IPS DF 6.9 (cell line): ENCODE data around the gene STXBP3.

Experiments used
- DNase-seq: peaks from one replicate; pipeline ENCODE4 v3.0.0-alpha.2; 2013; ENCODE audit warnings: low read depth, low spot score
- H3K27ac ChIP-seq: one replicate; pipeline ENCODE4 v1.5.1; 2013; ENCODE audit warnings: low read length, control low read depth
- H3K27me3 ChIP-seq: 2 replicates; pipeline ENCODE4 v1.6.1; 2013; ENCODE audit warnings: mild to moderate bottlenecking, low read length; ENCODE audit not compliant: control insufficient read depth, insufficient read depth
- H3K36me3 ChIP-seq: 2 replicates; pipeline ENCODE4 v1.6.1; 2013; ENCODE audit warnings: low read length; ENCODE audit not compliant: control insufficient read depth, insufficient read depth
- H3K4me1 ChIP-seq: 2 replicates; pipeline ENCODE4 v1.6.1; 2013; ENCODE audit warnings: low read length; ENCODE audit not compliant: control insufficient read depth, insufficient read depth
- H3K4me3 ChIP-seq: 2 replicates; pipeline ENCODE4 v1.5.1; 2013; ENCODE audit warnings: mild to moderate bottlenecking, low read length
- H3K9me3 ChIP-seq: 2 replicates; pipeline ENCODE4 v1.6.1; 2013; ENCODE audit warnings: low read length, inconsistent platforms; ENCODE audit not compliant: control insufficient read depth, insufficient read depth
- WGBS: extraction: QIAGEN DNeasy Blood & Tissue Kit; methylation state at CpG from one replicate; pipeline ENCODE4 v1.1.7; 2013; ENCODE audit warnings: mixed read lengths, missing lambda C conversion rate; ENCODE audit not compliant: insufficient read length, insufficient coverage; 5-methylcytosine and 5-hydroxymethylcytosine counted together

Gene STXBP3

DNA sequence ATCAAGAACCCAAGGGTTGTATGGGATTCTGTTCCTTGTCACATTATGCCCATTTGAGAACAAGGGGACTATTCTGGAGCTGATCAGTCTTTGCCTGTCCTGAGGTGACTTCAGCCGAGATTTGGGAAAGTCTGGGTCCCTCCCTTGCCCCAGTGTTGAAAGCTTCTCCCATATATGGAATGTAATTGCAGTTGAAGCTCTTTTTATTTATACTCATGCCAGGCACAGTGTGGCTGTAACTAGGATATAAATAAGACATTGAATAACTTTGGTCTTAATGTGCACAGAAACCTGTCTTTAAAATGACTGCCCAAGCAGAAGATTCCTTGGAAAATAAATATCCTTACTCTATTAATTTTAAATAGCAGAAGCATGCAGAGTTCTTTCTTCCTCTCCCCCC, 95.2 kb downstream of the STXBP3 start:
- no peaks in the 10 kb centered on the region for H3K9me3 ChIP-seq
- H3K4me3 ChIP-seq, result no peak overlapping the region
- no peaks in the 10 kb centered on the region for H3K27me3 ChIP-seq
- no CpG with 5 or more reads among the region's 1 CpG for WGBS
- no peak overlapping the region for H3K27ac ChIP-seq
- DNase-seq, result no peak
- H3K4me1 ChIP-seq, result peaks cover 2% of the 10 kb centered on the region; the same call in 1 of the 2 replicates
- no peaks in the 10 kb centered on the region for H3K36me3 ChIP-seq

DNA sequence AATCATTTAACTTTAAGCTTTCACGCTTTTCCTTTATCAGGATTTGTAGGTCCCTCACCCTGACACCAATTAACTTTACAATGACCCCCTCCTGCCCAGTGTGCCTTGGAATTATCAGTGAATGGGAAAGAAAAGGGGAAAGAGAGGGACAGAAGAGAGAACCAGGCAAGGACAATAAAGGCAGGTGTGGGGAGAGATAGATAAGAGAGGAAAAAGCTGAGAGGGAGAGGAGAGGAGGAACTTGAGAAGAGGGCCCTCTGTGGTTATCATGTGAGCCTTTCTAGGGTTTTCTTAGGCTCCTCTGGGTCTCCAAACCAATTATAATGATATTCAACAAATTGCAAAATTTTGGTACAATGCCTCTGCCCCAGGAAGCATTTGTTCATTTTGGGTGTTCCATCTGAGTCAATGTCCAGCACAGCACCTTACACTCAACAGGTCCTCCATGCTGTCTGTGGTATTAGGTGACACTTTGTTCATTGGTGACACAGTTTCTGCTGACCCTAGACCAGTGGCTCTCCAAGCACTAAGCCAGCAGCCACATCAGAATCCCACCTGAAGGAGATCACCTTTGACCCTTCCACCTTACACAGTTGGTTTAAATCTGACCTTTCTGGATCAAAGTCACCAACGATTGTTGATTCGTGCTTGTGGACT, 96.2 kb downstream of the STXBP3 start:
- Histone ChIP-seq H3K27me3 (no peaks in the 10 kb centered on the region), H3K9me3 (no peaks in the 10 kb centered on the region), H3K4me3 (no peak overlapping the region)

DNA sequence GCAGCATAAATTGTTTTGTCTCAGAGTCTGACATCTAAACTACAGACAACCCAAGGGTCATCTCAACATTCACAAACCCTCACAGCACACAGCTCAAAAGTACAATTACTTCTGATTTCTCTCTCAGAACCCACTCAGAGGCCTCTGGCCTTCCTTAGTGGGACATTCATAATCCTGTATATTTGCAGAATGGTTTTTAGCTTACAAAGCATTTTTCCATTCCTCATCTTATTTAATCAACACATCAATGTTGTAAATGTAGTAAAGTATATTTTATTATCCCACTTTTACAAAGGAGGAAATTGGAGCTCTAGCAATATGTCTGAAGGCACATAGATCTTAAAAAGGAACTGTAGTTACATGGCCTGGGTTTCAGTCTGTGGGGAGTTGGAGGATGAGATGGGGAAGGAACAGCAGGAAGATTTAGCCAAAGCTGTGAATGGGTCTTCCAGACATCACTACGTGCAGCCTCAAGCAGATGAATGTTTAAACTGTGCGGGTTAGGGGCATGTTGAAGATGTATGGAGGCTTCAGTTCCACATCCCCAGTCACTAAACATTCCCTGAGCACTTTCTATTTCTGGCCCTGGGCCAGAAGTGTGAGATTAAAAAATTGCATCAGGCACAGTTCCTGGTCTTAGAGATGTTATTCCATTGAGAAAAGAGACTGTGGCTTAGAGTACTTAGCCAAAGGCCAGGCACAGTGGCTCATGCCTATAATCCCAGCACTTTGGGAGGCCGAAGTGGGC, 97.1 kb downstream of the STXBP3 start:
- DNase-seq, result no peak

More for the DNA sequence above, 96.2 kb downstream of the STXBP3 start:
- Histone ChIP-seq H3K27ac (no peak overlapping the region), H3K4me1 (peaks cover 2% of the 10 kb centered on the region; the same call in 1 of the 2 replicates), H3K36me3 (no peaks in the 10 kb centered on the region)
- no peak for DNase-seq
- WGBS, result no CpG with 5 or more reads among the region's 3 CpGs

GRCh38 chr1:108845446-108845845, 99.0 kb downstream of the STXBP3 start:
- H3K9me3 ChIP-seq, result no peaks in the 10 kb centered on the region
- H3K27me3 ChIP-seq, result no peaks in the 10 kb centered on the region
- no CpG with 5 or more reads among the region's 4 CpGs for WGBS
- H3K27ac ChIP-seq, result no peak overlapping the region
- H3K4me1 ChIP-seq, result peaks cover 2% of the 10 kb centered on the region; the same call in 1 of the 2 replicates
- no peak for DNase-seq
- no peak overlapping the region for H3K4me3 ChIP-seq
- no peaks in the 10 kb centered on the region for H3K36me3 ChIP-seq

More for the DNA sequence above, 97.1 kb downstream of the STXBP3 start:
- peaks cover 2% of the 10 kb centered on the region; the same call in 1 of the 2 replicates for H3K4me1 ChIP-seq
- H3K4me3 ChIP-seq, result no peak overlapping the region
- H3K27ac ChIP-seq, result no peak overlapping the region
- H3K9me3 ChIP-seq, result no peaks in the 10 kb centered on the region
- no CpG with 5 or more reads among the region's 3 CpGs for WGBS
- no peaks in the 10 kb centered on the region for H3K27me3 ChIP-seq
- no peaks in the 10 kb centered on the region for H3K36me3 ChIP-seq

DNA sequence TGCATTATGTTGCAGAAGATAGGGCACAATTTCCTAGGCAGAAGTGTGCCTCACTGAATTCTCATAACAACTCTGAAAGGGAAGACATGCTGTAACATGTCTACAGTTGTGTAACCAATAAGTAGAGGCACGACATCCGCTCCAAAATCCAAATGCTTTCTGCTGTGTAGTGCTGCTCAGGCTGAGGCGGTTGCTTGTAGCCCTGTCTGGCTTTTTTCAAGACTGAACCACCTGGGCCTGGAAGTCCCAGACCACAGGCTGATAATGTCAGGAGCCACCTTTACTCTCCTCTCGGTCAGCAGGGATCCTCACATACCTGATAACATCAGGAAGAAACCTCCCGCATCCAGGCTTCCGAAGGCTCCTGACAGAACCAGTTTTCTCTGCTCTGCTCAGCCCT, 99.5 kb downstream of the STXBP3 start:
- WGBS, result no CpG with 5 or more reads among the region's 6 CpGs
- DNase-seq, result no peak
- H3K4me3 ChIP-seq, result no peak overlapping the region

GRCh38 chr1:108847494-108847893, 101.0 kb downstream of the STXBP3 start:
- no peaks in the 10 kb centered on the region for H3K36me3 ChIP-seq
- no peaks in the 10 kb centered on the region for H3K27me3 ChIP-seq
- H3K27ac ChIP-seq, result no peak overlapping the region
- no peaks in the 10 kb centered on the region for H3K9me3 ChIP-seq
- DNase-seq, result no peak
- H3K4me1 ChIP-seq, result peaks cover 2% of the 10 kb centered on the region; the same call in 1 of the 2 replicates
- H3K4me3 ChIP-seq, result no peak overlapping the region
- WGBS, result no CpG with 5 or more reads among the region's 1 CpG

More for the DNA sequence above, 99.5 kb downstream of the STXBP3 start:
- Histone ChIP-seq H3K36me3 (no peaks in the 10 kb centered on the region), H3K27me3 (no peaks in the 10 kb centered on the region), H3K27ac (no peak overlapping the region), H3K4me1 (peaks cover 2% of the 10 kb centered on the region; the same call in 1 of the 2 replicates), H3K9me3 (no peaks in the 10 kb centered on the region)

- Histone ChIP-seq H3K36me3 (no peaks in the 10 kb centered on the region), H3K4me1 (no peaks in the 10 kb centered on the region), H3K27ac (no peak overlapping the region), H3K27me3 (no peaks in the 10 kb centered on the region), H3K9me3 (no peaks in the 10 kb centered on the region), H3K4me3 (no peak overlapping the region)
- DNase-seq, result no peak
Measured at GRCh38 chr1:108848806-108849205, 102.3 kb downstream of the STXBP3 start.

DNA sequence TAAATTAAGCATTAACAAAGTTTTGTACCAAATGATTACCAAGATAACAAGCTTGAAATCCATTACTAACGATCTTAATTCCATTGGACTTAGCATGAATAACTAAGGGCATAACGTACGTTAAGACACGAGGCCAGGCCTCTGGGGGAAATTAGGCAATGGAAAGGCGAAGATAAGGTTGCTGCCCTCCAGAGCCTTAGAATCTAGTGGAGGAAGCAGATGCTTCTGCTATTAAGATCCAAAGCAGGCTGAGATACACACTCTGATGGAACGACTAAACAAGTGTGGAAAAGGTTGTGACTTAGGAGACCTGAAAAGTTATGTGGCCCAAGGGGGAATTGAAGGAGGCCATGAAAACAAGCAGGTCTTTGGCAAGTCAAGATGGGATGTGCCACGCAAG, 104.5 kb downstream of the STXBP3 start:
- Histone ChIP-seq H3K9me3 (no peaks in the 10 kb centered on the region), H3K27me3 (no peaks in the 10 kb centered on the region), H3K27ac (no peak overlapping the region), H3K4me1 (no peaks in the 10 kb centered on the region), H3K4me3 (no peak overlapping the region), H3K36me3 (no peaks in the 10 kb centered on the region)
- no peak for DNase-seq
- no CpG with 5 or more reads among the region's 7 CpGs for WGBS

GRCh38 chr1:108851567-108851966, 105.1 kb downstream of the STXBP3 start:
- no peak for DNase-seq
- Histone ChIP-seq H3K36me3 (no peaks in the 10 kb centered on the region), H3K27ac (no peak overlapping the region), H3K9me3 (no peaks in the 10 kb centered on the region), H3K27me3 (no peaks in the 10 kb centered on the region), H3K4me3 (no peak overlapping the region), H3K4me1 (no peaks in the 10 kb centered on the region)
- no CpG with 5 or more reads among the region's 4 CpGs for WGBS

- H3K36me3 ChIP-seq, result no peaks in the 10 kb centered on the region
- H3K27ac ChIP-seq, result no peak overlapping the region
- no peaks in the 10 kb centered on the region for H3K4me1 ChIP-seq
- H3K4me3 ChIP-seq, result no peak overlapping the region
- no peak for DNase-seq
- H3K27me3 ChIP-seq, result no peaks in the 10 kb centered on the region
- H3K9me3 ChIP-seq, result no peaks in the 10 kb centered on the region
- WGBS, result no CpG with 5 or more reads among the region's 7 CpGs
Measured at GRCh38 chr1:108852221-108852975, 105.9 kb downstream of the STXBP3 start.
